ENCODE measurements around the gene MORC1.

Gene MORC1

DNA sequence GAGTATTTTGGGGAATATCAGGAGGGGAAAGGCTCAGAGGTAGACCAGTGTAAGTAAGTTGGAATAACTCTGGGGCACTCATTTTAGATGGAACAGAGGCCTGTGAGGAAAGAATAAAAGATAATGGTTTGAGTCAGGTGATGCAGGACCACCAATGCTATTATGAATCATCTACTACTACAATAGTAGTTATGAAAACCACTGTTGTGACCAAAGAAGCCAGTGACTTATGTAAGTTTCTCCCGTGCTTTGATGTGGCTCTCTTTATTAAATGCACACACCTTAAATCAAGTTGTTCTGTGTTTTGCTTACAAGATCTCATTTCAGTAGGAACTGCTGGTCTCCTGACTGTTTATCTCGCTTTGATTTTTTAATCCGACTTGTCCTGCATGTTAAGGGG lies 151.2 kb downstream of the MORC1 start:
- TF ChIP-seq, protein P1, sequence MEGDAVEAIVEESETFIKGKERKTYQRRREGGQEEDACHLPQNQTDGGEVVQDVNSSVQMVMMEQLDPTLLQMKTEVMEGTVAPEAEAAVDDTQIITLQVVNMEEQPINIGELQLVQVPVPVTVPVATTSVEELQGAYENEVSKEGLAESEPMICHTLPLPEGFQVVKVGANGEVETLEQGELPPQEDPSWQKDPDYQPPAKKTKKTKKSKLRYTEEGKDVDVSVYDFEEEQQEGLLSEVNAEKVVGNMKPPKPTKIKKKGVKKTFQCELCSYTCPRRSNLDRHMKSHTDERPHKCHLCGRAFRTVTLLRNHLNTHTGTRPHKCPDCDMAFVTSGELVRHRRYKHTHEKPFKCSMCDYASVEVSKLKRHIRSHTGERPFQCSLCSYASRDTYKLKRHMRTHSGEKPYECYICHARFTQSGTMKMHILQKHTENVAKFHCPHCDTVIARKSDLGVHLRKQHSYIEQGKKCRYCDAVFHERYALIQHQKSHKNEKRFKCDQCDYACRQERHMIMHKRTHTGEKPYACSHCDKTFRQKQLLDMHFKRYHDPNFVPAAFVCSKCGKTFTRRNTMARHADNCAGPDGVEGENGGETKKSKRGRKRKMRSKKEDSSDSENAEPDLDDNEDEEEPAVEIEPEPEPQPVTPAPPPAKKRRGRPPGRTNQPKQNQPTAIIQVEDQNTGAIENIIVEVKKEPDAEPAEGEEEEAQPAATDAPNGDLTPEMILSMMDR (IDR thresholded peaks at IDR 0.05): no peak
- TF ChIP-seq ZFX (IDR thresholded peaks at IDR 0.05; ENCODE audit: borderline replicate concordance): no peak
- H3K27ac ChIP-seq: no peak overlapping the region

DNA sequence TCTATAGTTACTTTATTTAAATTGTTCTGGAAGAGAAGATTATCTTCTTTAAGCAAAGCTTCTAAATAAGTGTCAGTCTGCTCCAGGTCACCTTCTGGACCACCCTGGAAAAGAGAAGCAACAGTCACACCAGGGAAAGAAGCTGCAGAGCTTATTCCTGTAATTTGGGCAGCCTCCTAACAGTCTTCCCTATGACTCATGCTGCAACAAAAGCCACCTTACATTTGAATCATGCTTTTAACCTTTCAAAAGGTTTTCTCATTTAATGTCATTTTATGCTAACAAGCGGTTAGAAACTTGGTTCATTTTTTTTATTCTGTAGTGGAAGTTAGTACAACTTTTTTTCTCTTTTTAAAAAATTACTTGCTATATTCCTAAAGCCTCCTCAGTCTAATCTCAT lies 158.9 kb downstream of the MORC1 start:
- TF ChIP-seq, protein P1 (IDR thresholded peaks at IDR 0.05): no peak
- TF ChIP-seq ZFX (IDR thresholded peaks at IDR 0.05; ENCODE audit: borderline replicate concordance): no peak

DNA sequence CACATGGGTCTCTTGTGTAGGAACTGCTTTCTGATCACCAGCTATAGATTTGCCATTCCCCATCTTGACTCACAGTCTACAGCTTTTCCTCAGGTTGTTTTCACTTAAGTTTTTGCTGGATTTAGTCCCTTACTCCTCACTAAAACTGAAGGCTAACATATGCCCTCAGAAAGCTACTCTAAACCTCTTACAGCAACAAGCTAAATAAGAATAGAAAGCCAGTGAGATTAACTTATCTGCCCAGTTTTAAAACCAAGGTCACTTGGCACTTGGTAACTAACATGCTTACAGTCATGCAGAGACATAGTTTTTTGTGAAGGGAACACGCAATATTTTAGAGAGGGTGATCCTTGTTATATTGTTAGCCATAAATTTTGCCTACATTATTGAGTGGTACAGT lies 164.2 kb downstream of the MORC1 start, which contains the start of gene GUCA1C:
TSS of gene GUCA1C (minus strand) at position 180 of the 400 bp plus-strand sequence. CDS start at position 63, 117 bp downstream.
- no peak for TF ChIP-seq ZFX (IDR thresholded peaks at IDR 0.05; ENCODE audit: borderline replicate concordance)
- TF ChIP-seq, protein P1 (IDR thresholded peaks at IDR 0.05): no peak
- H3K27ac ChIP-seq: no peak within 1 kb of the TSS

More for the DNA sequence above, 158.9 kb downstream of the MORC1 start:
- H3K27ac ChIP-seq: no peak overlapping the region

DNA sequence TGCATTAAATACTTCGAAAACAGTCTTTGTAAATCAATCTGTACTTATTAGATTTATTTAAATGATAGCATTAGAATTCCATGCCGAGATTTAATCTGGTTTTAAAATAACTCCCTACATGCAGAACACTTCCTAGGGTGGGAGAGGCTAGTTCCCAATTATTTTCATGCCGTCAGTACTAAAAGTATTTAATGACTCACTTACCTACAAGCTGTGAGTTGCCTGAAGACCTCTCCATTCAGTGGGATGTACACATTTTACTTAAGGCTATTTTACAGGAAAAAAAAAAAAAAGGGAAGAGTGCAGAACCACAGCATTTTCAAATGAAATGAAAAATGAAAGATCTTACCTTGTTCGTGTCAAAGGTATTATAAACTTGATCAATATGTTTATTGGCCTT lies 164.7 kb downstream of the MORC1 start:
- no peak overlapping the region for H3K27ac ChIP-seq
- TF ChIP-seq ZFX (IDR thresholded peaks at IDR 0.05; ENCODE audit: borderline replicate concordance): no peak
- TF ChIP-seq, protein P1 (IDR thresholded peaks at IDR 0.05): no peak

DNA sequence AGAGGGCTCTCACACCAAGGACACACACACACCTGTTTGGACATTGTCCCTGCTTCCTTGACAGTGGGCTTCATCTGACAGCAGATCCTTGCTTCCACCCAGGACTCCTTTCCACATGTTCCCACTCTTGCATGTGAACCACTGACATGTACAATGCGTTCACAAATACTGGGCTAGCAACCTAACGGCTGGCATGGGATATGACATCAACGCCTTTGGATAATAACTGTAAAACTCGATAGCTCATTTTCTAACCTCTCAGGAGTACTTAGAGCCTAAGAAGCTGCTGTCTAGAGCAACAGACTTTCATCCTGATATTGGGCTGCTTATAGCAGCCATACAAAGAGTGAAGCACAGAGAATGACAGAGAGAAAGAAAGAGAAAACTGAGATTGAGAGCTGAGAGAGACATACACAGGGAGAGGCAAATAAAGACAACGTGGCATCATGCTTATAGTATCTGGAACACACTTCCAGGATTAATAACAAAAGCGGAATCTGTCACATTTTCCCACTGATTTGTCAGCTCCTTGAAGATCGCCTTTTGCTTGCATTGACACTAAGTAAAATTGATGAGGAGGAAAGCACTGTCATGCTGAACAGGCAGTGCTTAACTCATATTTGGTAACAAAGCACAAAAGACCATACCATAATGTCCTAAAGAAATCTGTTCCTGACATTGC lies 166.0 kb downstream of the MORC1 start:
- H3K27ac ChIP-seq: no peak overlapping the region

DNA sequence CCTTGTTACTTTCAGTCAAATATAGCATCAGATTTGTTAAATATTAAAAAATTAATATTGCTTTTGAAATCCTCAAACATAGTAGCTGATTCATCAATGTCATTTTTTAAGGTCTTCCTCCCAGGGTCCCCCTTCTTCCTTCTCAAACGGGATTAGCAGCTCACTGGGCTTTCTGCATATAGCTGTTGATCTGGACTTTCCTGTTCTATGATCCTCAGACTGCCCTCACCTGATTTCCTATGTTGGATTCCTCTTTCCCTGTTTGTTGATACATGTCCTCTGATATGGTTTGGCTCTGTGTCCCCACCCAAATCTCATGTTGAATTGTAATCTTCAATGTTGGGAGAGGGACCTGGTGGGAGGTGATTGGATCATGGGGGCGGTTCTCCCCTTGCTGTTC lies 170.1 kb downstream of the MORC1 start:
- no peak for TF ChIP-seq ZFX (IDR thresholded peaks at IDR 0.05; ENCODE audit: borderline replicate concordance)
- TF ChIP-seq, protein P1 (IDR thresholded peaks at IDR 0.05): no peak
- H3K27ac ChIP-seq: no peak overlapping the region

More for the DNA sequence above, 166.0 kb downstream of the MORC1 start:
- TF ChIP-seq, protein P1 (IDR thresholded peaks at IDR 0.05): no peak
- no peak for TF ChIP-seq ZFX (IDR thresholded peaks at IDR 0.05; ENCODE audit: borderline replicate concordance)

Data from 22Rv1 (cell line).